CD8-positive, alpha-beta memory T cell (primary cell): ENCODE results near the gene ECT2L. TPM values are rescaled to one million over a fixed set of nuclear protein-coding genes. Genes with fewer than 3 reads are reported as not detected.

Source experiments
- CTCF ChIA-PET: fragments of 350-600 bp; sonication (Branson Sonifier 250); formaldehyde crosslinking; loops from one replicate; lab custom pipeline; 2021; ENCODE audit warnings: antibody characterized with exemption; lab: Charles Lee
- POLR2A ChIA-PET: fragments of 350-600 bp; sonication (Branson Sonifier 250); formaldehyde crosslinking; loops from one replicate; lab custom pipeline; 2021; ENCODE audit warnings: antibody characterized with exemption; lab: Charles Lee
- DNase-seq, 5 donors: peaks; one replicate each; pipeline versions ENCODE4 v3.0.0 to v3.0.0-alpha.2; 2020 to 2022; ENCODE audit warnings: mixed read lengths in 1 of 5
- H3K27ac ChIP-seq: one replicate; pipeline ENCODE4 v1.7.0; 2013; ENCODE audit warnings: low read depth, mild to moderate bottlenecking, low read length, moderate library complexity
- H3K27me3 ChIP-seq: 2 replicates; pipeline ENCODE4 v1.7.0; 2013; ENCODE audit warnings: low read length, mild to moderate bottlenecking; ENCODE audit not compliant: insufficient read depth, poor library complexity, severe bottlenecking
- H3K36me3 ChIP-seq: 2 replicates; pipeline ENCODE4 v1.7.0; 2013; ENCODE audit warnings: mild to moderate bottlenecking, low read length, moderate library complexity; ENCODE audit not compliant: insufficient read depth
- H3K4me1 ChIP-seq: 2 replicates; pipeline ENCODE4 v1.7.0; 2013; ENCODE audit warnings: mild to moderate bottlenecking, low read length, moderate library complexity; ENCODE audit not compliant: insufficient read depth
- H3K4me3 ChIP-seq: 2 replicates; pipeline ENCODE4 v1.7.0; 2013; ENCODE audit warnings: mild to moderate bottlenecking, low read length
- H3K9me3 ChIP-seq: 2 replicates; pipeline ENCODE4 v1.7.0; 2013; ENCODE audit warnings: mild to moderate bottlenecking, low read length
- H3K27ac Mint-ChIP-seq, 8 donors: one replicate each; pipeline ENCODE4 v1.8.0; 2020 to 2021; ENCODE audit warnings: mixed read lengths in 8 of 8, mild to moderate bottlenecking in 6 of 8, inconsistent platforms in 3 of 8, moderate library complexity in 3 of 8
- H3K27me3 Mint-ChIP-seq, 2 donors: one replicate each; pipeline ENCODE4 v1.8.0; 2020 to 2021; ENCODE audit warnings: mixed read lengths in 2 of 2, mild to moderate bottlenecking in 1 of 2, moderate library complexity in 1 of 2
- H3K36me3 Mint-ChIP-seq, 3 donors: one replicate each; pipeline ENCODE4 v1.8.0; 2020 to 2021; ENCODE audit warnings: mixed read lengths in 3 of 3, inconsistent platforms in 1 of 3, mild to moderate bottlenecking in 1 of 3
- H3K4me1 Mint-ChIP-seq, 3 donors: one replicate each; pipeline ENCODE4 v1.8.0; 2020 to 2021; ENCODE audit warnings: mixed read lengths in 3 of 3, inconsistent platforms in 1 of 3, mild to moderate bottlenecking in 1 of 3
- H3K4me3 Mint-ChIP-seq, 7 donors: one replicate each; pipeline ENCODE4 v1.8.0; 2020 to 2021; ENCODE audit warnings: mixed read lengths in 7 of 7, mild to moderate bottlenecking in 6 of 7, moderate library complexity in 4 of 7, inconsistent platforms in 2 of 7
- H3K9me3 Mint-ChIP-seq, 5 donors: one replicate each; pipeline ENCODE4 v1.8.0; 2020 to 2022; ENCODE audit warnings: mixed read lengths in 5 of 5, mild to moderate bottlenecking in 3 of 5, moderate library complexity in 2 of 5, inconsistent platforms in 1 of 5
- polyA plus RNA-seq: library from polyadenylated mRNA; unstranded; fragments of 300-500 nt; fragmentation: Illumina TruSeq; gene quantifications from one replicate; pipeline ENCODE4 v1.2.3, GENCODE V29; 2021
- total RNA-seq, 2 experiments: library from RNA; stranded (reverse); gene quantifications; one replicate each; pipeline ENCODE4 v1.2.3, GENCODE V29; 2021

The ECT2L gene
- total and polyA plus RNA-seq, 3 experiments from 2014 or later, result 0.09 TPM; not detected in 2

DNA sequence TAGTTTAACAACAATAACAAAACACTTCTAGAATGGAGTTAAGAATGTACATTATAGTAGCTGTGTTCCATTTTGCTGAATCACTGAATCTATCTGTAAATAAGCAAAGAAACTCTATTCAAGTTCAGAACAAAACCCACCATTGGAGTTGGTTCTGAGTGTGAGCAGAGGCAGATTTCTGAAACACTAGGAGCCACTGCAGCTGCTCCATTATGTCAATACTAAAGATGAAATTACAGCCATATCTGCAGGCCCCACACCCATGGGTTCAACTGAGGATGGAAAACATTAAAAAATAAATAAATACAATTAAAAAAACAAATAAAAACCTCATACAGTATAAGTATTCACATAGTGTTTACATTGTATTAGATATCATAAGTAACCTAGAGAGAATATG lies 101.1 kb downstream of the ECT2L start:
- no peak overlapping the region for H3K4me3 Mint-ChIP-seq
- POLR2A ChIA-PET, result no interaction called here
- DNase-seq, result no peak
- H3K27ac ChIP-seq, result no peak overlapping the region
- no peaks in the 10 kb centered on the region for H3K27me3 Mint-ChIP-seq
- H3K4me1 Mint-ChIP-seq, result no peaks in the 10 kb centered on the region
- CTCF ChIA-PET, result no interaction called here
- H3K9me3 Mint-ChIP-seq, result no peaks in the 10 kb centered on the region
- peaks cover 18 to 35% (median 27%) of the 10 kb centered on the region in 3 donors for H3K36me3 Mint-ChIP-seq
- H3K36me3 ChIP-seq, result peaks cover 8% of the 10 kb centered on the region
- no peaks in the 10 kb centered on the region for H3K9me3 ChIP-seq
- H3K27me3 ChIP-seq, result no peaks in the 10 kb centered on the region
- H3K4me3 ChIP-seq, result no peak overlapping the region
- no peaks in the 10 kb centered on the region for H3K4me1 ChIP-seq
- H3K27ac Mint-ChIP-seq, result peak overlapping the region in 1 of 8 donors; percentile 57

DNA sequence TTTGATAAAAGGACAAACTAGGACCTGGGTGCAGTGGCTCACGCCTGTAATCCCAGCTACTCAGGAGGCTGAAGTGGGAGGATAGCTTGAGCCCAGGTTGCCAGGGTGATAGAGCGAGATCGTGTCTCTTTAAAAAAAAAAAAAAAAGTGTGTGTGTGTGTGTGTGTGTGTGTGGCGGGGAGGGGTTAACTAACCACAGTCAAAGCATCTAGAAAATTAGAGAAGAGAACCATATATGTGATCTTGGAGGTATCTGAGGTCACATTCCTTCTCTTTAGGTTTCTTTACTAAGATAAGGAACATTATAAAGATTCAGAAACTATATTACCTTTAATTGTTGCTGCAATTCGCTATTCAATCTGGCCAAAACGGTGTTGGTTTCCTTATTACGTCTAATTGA lies 111.3 kb downstream of the ECT2L start:
- POLR2A ChIA-PET, result no interaction called here
- CTCF ChIA-PET, result no interaction called here
- peaks cover 35% of the 10 kb centered on the region for H3K36me3 ChIP-seq

DNA sequence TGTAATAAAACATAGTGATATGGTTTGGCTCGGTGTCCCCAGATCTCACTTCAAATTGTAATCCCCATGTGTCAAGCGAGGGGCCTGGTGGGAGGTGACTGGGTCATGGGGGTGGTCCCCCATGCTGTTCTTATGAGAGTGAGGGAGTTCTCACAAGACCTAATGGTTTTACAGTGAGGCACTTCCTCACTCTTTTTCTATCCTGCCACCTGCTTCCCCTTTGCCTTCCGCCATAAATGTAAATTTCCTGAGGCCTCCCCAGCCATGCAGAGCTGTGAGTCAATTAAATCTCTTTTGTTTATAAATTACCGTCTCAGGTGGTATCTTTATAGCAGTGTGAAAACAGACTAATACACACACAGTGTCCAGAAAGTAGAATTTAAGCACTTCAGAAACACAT lies 113.6 kb downstream of the ECT2L start:
- no peak overlapping the region for H3K27ac ChIP-seq
- H3K27me3 ChIP-seq, result no peaks in the 10 kb centered on the region
- Mint-ChIP-seq H3K27ac (peak overlapping the region in 1 of 8 donors; percentile 26), H3K9me3 (no peaks in the 10 kb centered on the region), H3K27me3 (no peaks in the 10 kb centered on the region), H3K36me3 (peaks cover 10 to 84% (median 50%) of the 10 kb centered on the region in 3 donors), H3K4me1 (no peaks in the 10 kb centered on the region), H3K4me3 (no peak overlapping the region)
- no peak for DNase-seq
- POLR2A ChIA-PET, result no interaction called here
- no peak overlapping the region for H3K4me3 ChIP-seq
- CTCF ChIA-PET, result no interaction called here
- peaks cover 46% of the 10 kb centered on the region for H3K36me3 ChIP-seq
- no peaks in the 10 kb centered on the region for H3K4me1 ChIP-seq
- no peaks in the 10 kb centered on the region for H3K9me3 ChIP-seq

More for the DNA sequence above, 111.3 kb downstream of the ECT2L start:
- H3K36me3 Mint-ChIP-seq, result peaks cover 6 to 81% (median 39%) of the 10 kb centered on the region in 3 donors
- no peak overlapping the region for H3K4me3 ChIP-seq
- no peaks in the 10 kb centered on the region for H3K9me3 ChIP-seq
- H3K27me3 Mint-ChIP-seq, result no peaks in the 10 kb centered on the region
- no peaks in the 10 kb centered on the region for H3K27me3 ChIP-seq
- no peak overlapping the region for H3K4me3 Mint-ChIP-seq
- H3K27ac ChIP-seq, result no peak overlapping the region
- peak overlapping the region in 1 of 8 donors; percentile 83 for H3K27ac Mint-ChIP-seq
- H3K9me3 Mint-ChIP-seq, result no peaks in the 10 kb centered on the region
- DNase-seq, result no peak
- H3K4me1 ChIP-seq, result no peaks in the 10 kb centered on the region
- no peaks in the 10 kb centered on the region for H3K4me1 Mint-ChIP-seq

DNA sequence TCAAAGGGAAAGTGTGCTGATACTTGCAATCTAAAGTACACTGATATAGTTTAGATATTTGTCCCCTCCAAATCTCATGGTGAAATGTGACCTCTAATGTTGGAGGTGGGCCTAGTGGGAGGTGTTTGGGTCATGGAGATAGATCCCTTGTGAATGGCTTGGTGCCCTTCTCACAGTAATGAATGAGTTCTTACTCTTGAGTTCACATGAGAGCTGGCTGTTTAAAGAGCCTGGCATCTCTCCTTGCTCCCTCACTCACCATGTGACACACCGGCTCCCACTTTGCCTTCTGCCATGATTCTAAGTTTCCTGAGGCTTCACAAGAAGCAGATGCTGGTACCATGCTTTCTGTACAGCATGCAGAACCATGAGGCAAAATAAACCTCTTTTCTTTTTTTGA lies 114.1 kb downstream of the ECT2L start:
- Mint-ChIP-seq H3K9me3 (no peaks in the 10 kb centered on the region), H3K27me3 (no peaks in the 10 kb centered on the region), H3K4me1 (no peaks in the 10 kb centered on the region), H3K27ac (peak overlapping the region in 1 of 8 donors; percentile 26), H3K4me3 (no peak overlapping the region), H3K36me3 (peaks cover 15 to 84% (median 52%) of the 10 kb centered on the region in 3 donors)
- ChIA-PET POLR2A (no interaction called here), CTCF (no interaction called here)
- Histone ChIP-seq H3K4me3 (no peak overlapping the region), H3K9me3 (no peaks in the 10 kb centered on the region), H3K4me1 (no peaks in the 10 kb centered on the region), H3K27me3 (no peaks in the 10 kb centered on the region), H3K36me3 (peaks cover 50% of the 10 kb centered on the region), H3K27ac (no peak overlapping the region)
- no peak for DNase-seq

DNA sequence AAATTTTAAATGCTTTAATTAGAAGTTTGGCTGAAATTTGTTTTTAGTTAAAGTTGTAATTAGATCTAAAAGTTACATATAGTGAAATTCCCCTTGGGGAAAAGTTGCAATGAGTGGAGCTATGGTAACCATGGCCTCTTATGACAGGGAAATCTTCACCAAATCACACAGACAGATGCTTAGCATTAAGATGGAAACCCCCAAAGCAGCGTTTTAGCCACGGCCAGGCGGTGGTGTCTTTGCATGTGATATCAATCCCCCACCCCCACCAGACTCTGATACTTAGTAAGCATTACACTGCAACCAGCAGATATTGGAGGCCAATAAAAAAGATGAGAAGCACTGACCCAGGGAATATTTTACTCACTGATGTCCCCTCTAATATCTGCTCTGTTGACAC lies 116.4 kb downstream of the ECT2L start:
- H3K4me3 Mint-ChIP-seq, result no peak overlapping the region
- H3K9me3 Mint-ChIP-seq, result no peaks in the 10 kb centered on the region
- ChIA-PET CTCF (no interaction called here), POLR2A (no interaction called here)
- H3K4me1 Mint-ChIP-seq, result no peaks in the 10 kb centered on the region
- no peaks in the 10 kb centered on the region for H3K27me3 Mint-ChIP-seq
- H3K27ac Mint-ChIP-seq, result no peak overlapping the region
- H3K27ac ChIP-seq, result no peak overlapping the region
- no peaks in the 10 kb centered on the region for H3K27me3 ChIP-seq
- H3K4me3 ChIP-seq, result no peak overlapping the region
- H3K36me3 ChIP-seq, result peaks cover 40% of the 10 kb centered on the region
- H3K9me3 ChIP-seq, result no peaks in the 10 kb centered on the region
- peaks cover 16 to 83% (median 45%) of the 10 kb centered on the region in 3 donors for H3K36me3 Mint-ChIP-seq
- H3K4me1 ChIP-seq, result no peaks in the 10 kb centered on the region
- no peak for DNase-seq

DNA sequence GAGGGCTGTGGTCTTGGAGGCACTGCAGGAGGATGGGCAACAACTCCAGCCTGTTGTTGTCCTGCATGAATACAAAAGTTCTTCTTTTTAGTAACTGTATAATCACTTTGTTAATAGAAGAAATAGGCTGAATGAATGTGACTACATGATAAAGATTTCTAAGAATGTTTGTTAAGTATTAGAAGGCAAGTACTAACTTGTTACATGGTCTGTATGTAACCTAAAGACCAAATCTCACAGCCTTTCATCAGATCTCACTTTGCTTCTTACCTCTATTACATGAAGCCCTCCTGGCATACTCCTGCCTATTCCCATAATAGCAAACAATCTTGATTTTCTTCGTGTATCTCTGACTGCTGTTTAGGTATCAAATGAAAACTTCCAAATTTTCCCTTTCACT lies 118.8 kb downstream of the ECT2L start:
- H3K4me1 ChIP-seq, result no peaks in the 10 kb centered on the region
- no peaks in the 10 kb centered on the region for H3K27me3 ChIP-seq
- H3K27ac Mint-ChIP-seq, result peak overlapping the region in 3 of 8 donors; percentile 13 to 42 (median 40)
- no peaks in the 10 kb centered on the region for H3K27me3 Mint-ChIP-seq
- H3K27ac ChIP-seq, result no peak overlapping the region
- no peaks in the 10 kb centered on the region for H3K9me3 ChIP-seq
- no peak overlapping the region for H3K4me3 ChIP-seq
- H3K4me3 Mint-ChIP-seq, result no peak overlapping the region
- ChIA-PET CTCF (no interaction called here), POLR2A (no interaction called here)
- H3K9me3 Mint-ChIP-seq, result no peaks in the 10 kb centered on the region
- peaks cover 20 to 77% (median 44%) of the 10 kb centered on the region in 3 donors for H3K36me3 Mint-ChIP-seq
- H3K36me3 ChIP-seq, result peaks cover 27% of the 10 kb centered on the region
- DNase-seq, result no peak
- H3K4me1 Mint-ChIP-seq, result no peaks in the 10 kb centered on the region

DNA sequence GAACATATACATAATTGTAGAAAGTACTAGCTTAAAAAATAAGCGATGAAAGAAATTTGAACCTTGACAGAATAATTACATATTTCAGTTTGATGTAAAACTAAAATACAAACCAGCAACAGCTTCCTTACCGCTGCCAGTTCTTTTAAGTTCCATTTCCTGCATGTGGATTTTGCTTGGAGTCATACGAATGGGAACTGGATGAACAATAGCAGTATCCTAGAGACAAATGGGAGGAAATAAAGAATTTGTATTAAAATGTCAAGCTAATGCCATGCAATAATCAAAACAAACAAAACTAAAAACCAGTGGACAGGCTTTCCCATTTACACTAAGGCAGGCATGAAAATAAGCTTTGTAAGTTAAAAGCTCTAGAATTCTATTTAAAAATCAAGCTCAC lies 125.0 kb downstream of the ECT2L start:
- H3K9me3 ChIP-seq, result no peaks in the 10 kb centered on the region
- H3K4me3 Mint-ChIP-seq, result no peak overlapping the region
- H3K27me3 ChIP-seq, result no peaks in the 10 kb centered on the region
- ChIA-PET CTCF (no interaction called here), POLR2A (no interaction called here)
- no peaks in the 10 kb centered on the region for H3K27me3 Mint-ChIP-seq
- no peaks in the 10 kb centered on the region for H3K9me3 Mint-ChIP-seq
- H3K36me3 ChIP-seq, result peaks cover 17% of the 10 kb centered on the region
- H3K4me3 ChIP-seq, result no peak overlapping the region
- peaks cover 0 to 6% (median 4%) of the 10 kb centered on the region in 3 donors for H3K4me1 Mint-ChIP-seq
- no peak overlapping the region for H3K27ac ChIP-seq
- no peak for DNase-seq
- no peaks in the 10 kb centered on the region for H3K4me1 ChIP-seq
- H3K36me3 Mint-ChIP-seq, result peaks cover 11 to 64% (median 13%) of the 10 kb centered on the region in 3 donors
- H3K27ac Mint-ChIP-seq, result peak overlapping the region in 1 of 8 donors; percentile 33

DNA sequence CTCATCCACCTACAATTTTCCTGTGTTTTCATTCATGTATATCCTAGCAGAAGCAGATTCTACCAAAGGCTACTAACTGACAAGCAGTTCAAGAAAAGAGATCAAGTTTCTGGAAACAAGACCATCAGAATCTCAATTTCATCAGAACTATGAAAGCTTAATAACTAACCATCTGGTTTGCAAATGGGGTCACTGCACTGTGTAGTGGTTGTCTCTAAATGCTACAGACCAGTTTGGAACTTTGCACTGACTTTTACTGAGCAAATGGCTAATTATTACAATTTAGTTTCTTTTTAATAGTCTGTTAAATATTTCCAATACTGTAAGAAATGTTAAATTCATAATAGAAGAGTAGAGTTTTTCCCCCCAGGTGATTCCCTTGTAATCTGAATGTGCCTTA lies 127.7 kb downstream of the ECT2L start:
- Mint-ChIP-seq H3K4me3 (no peak overlapping the region), H3K27me3 (no peaks in the 10 kb centered on the region), H3K27ac (peak overlapping the region in 1 of 8 donors; percentile 23), H3K9me3 (no peaks in the 10 kb centered on the region), H3K36me3 (peaks cover 8 to 67% (median 17%) of the 10 kb centered on the region in 3 donors), H3K4me1 (peaks cover 0 to 11% (median 4%) of the 10 kb centered on the region in 3 donors)
- H3K27me3 ChIP-seq, result no peaks in the 10 kb centered on the region
- H3K36me3 ChIP-seq, result peaks cover 17% of the 10 kb centered on the region
- H3K4me1 ChIP-seq, result no peaks in the 10 kb centered on the region
- POLR2A ChIA-PET, result no interaction called here
- H3K9me3 ChIP-seq, result no peaks in the 10 kb centered on the region
- no peak for DNase-seq
- no peak overlapping the region for H3K4me3 ChIP-seq
- CTCF ChIA-PET, result no interaction called here
- no peak overlapping the region for H3K27ac ChIP-seq
